HG03135 (cell line): ENCODE results near the gene NPC1L1.
A peak's percentile ranks its signal among the peaks of the same experiment; 100 is the strongest.
"Not testable (repeated sequence)": the region's sequence is repeated elsewhere in the genome, so short reads cannot be mapped to it uniquely, and the experiment has no call there.

Experiments
- ATAC-seq: cut with Tn5 transposase; IDR thresholded peaks from one replicate; pipeline ENCODE4 v1.9.1; 2021; ENCODE audit warnings: mild to moderate bottlenecking, moderate library complexity; ENCODE audit not compliant: unreplicated experiment

The NPC1L1 gene

GRCh38 chr7:44506592-44507288 is 34.4 kb downstream of the NPC1L1 start:
- not testable (repeated sequence) for ATAC-seq

DNA sequence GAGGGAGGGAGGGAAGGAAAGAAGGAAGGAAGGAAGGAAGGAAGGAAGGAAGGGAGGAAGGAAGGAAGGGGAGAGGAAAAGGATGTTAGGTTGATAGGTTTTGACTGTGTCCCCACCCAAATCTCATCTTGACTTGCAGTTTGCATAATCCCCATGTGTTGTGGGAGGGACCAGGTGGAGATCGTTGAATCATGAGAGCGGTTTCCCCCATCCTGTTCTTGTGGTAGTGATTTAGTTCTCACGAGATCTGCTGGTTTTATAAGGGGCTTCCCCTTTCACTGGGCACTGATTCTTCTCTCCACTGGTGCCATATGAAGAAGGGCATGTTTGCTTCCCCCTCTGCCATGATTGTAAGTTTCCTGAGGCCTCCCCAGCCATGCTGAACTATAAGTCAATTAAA is 35.5 kb downstream of the NPC1L1 start:
- ATAC-seq: no peak

GRCh38 chr7:44498230-44498954 is 42.7 kb downstream of the NPC1L1 start:
- ATAC-seq: no peak

DNA sequence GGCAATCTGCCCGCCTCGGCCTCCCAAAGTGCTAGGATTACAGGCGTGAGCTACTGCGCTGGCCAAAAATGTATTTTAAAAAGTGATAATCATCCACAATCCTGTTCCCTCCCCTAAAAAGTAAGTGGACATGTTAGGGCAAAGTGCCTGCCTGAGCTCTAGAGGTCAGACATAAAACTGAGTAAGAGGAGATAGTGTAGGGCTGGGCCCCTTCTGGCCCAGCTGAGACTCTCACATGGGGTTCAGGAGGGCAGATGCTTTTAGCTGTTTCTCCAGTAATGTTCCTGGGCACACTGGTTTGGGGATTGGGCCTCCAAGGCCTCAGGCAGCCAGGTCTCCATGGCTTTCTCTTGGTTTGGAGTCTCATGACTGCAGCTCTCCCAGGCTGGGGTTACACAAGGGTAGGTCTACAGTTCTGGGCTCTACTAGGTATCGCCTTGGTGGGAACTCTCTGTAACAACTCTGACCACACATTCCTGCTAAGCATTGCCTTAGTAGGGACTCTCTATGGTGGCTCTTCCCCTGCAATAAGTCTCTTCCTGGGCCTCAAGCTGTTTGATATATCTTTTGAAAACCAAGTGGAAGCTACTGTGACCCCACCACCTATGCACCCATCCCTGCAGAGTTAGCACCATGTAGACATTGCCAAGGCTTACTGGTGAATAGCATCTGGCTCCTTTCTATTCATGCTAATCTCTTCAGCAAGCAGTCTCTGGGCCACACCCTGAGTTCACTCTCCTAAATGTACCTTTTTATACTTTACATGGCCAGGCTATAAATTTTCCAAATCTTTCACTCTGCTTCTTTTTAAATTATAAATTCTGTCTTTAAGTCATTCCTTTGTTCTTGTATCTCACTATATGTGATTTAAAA is 43.7 kb downstream of the NPC1L1 start:
- no peak for ATAC-seq

DNA sequence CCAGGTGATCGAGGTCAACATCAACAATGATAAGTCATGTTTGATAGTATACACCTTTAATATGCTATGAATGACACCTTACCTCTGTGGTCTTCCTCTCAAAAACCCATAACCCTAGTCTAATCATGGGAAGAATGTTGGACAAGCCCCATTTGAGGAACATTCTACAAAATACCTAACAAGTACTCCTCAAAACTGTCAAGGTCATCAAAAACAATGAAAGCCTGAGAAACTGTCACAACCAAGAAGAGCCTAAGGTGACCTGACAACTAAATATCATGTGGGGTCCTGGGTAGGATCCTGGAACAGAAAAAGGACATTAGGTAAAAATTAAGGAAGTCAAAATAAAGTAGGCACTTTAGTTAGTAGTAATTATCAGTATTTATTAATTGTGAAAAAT is 44.7 kb downstream of the NPC1L1 start:
- ATAC-seq: no peak

DNA sequence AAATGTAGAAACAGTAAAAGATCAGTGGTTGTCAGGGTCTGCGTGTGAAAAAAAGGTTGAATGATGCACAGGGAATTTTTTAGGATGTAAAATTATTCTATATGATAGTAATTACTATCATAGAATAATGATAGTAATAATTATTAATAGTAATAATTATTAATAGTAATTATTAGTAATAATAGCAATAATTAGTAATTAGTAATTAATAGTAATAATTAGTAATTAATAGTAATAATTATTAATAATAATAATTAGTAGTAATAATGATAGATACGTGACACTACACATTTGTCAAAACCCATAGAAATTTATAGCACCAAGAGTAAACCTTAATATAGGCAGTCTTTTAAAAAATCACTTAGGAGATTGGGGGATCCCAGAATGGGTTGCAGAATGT is 46.2 kb downstream of the NPC1L1 start:
- no peak for ATAC-seq

GRCh38 chr7:44491229-44491628 is 49.9 kb downstream of the NPC1L1 start:
- ATAC-seq: no peak

DNA sequence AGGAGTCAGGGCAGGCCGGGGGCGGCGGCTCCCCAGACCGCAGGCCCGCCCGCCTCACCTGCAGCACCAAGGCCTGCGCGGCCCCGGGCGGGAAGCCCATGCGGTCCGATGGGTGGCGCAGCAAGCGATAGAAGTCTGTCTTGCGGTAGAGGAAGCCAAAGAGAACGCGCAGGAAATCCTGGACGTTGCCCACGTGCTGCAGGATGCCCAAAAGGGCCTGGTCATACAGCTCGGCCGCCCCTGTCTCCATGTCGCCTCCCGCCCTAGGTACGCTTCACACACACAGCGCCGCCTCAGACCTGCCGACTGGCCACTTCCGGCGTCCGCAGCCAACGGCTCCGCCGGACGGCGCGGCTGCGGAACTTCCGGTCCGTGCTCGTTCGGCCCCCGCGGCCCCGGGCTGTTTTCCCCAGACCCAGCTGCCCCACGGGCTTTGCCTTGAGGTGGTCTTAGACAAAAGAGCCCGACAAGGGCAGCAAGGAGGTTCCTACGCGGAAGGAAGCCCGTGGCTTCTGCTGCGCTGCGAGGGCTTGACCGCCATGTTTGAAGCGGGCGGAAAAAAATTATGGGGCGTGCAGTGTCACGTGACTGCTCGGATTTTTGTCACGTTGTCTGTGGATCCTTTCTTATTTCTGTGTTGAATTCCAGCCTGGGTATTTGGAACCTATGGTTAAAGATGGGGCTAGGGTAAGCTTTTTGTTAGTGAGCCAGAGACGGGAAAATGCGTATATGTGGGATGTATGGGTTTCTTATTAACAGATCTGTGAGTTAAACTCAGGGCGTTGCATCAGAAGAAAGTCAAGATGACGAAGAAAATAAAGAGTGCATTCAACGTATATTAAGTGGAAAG is 50.6 kb downstream of the NPC1L1 start, which contains the start of gene NUDCD3:
Gene NUDCD3, minus strand, starts transcription at position 308 of the 850 bp plus-strand sequence. Its CDS starts 58 bp downstream, at position 250.
- ATAC-seq: peak; percentile 93

DNA sequence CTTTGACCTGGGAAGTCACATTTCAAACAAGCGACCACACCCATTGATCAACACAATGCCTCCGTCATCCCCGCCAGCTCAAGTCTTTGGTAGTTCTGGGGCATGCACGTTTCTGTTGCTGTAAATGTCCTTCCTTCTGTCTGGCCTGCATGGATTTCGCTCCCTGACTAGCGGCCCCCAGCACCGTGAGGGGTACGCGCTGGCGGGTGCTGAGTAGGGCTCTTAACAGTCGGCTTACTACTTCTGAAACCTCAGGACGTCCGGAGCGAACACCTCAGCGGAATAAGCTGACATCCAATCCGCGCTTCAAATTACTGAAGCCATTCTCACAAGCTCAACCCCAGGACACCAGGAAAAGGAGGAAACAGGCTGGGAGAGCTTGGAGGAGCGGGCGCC is 51.2 kb downstream of the NPC1L1 start:
- ATAC-seq: peak; percentile 14

- ATAC-seq: no peak
Observed at GRCh38 chr7:44488955-44489354, 52.2 kb downstream of the NPC1L1 start.

DNA sequence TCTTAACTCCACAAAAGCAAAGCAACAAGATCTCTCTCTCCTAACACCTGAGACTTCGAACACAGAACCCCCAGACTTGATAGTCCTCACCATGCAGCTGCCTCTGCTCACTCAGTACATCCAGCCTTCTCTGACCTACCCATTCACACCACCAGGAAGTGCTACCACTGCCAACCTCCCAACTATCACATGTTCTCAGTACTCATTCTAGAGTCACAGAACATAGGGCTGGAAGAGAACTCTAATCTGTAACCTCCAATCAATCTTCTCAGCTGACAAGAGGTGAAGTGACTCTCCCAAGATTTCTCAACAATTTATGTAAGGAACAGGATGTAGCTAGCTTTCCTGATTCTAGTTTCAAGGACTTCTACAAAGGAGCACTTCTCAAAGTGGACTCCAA is 54.4 kb downstream of the NPC1L1 start:
- no peak for ATAC-seq

GRCh38 chr7:44486001-44486400 is 55.1 kb downstream of the NPC1L1 start:
- ATAC-seq: no peak

DNA sequence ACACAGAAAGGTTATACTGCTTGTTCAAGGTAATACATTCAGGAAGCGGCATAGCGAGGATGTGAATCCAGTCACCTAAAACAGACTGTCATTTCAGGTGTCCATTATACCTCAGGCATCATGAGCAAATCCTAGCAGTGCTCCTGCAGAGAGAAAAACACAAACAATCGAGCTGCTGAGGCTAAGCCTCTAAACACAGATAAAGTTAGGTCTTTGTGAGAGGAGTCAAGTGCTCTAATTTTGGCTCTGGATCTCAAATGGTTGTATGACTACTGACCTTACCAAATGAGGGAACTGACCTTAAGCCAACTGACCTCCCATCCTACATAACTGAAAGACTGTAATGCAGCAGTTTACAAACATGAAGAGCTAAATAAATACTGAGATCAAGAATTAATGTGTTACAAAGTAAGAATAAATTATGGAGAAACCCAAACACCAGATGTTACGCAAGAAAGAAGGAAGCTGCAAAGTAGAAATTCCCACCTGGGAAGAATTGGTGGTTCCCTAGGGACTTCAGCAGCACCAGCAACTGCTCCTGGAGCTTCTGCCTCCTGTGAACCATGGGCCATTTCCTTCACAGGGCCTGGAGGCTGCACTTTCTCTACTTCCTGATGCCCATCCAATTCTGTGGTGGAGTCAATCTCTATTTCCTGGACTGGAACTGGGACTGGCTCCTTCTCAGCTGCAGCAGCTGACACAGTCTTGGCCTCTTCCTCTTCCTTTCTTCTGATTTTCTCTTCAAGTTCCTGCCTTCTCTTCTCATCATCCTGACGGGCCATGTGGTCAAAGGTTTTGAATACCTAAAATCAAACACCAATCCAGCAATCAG is 56.4 kb downstream of the NPC1L1 start:
- ATAC-seq: no peak

- ATAC-seq: no peak
Observed at GRCh38 chr7:44482502-44483485, 58.3 kb downstream of the NPC1L1 start.

GRCh38 chr7:44477938-44478337 is 63.2 kb downstream of the NPC1L1 start:
- no peak for ATAC-seq

DNA sequence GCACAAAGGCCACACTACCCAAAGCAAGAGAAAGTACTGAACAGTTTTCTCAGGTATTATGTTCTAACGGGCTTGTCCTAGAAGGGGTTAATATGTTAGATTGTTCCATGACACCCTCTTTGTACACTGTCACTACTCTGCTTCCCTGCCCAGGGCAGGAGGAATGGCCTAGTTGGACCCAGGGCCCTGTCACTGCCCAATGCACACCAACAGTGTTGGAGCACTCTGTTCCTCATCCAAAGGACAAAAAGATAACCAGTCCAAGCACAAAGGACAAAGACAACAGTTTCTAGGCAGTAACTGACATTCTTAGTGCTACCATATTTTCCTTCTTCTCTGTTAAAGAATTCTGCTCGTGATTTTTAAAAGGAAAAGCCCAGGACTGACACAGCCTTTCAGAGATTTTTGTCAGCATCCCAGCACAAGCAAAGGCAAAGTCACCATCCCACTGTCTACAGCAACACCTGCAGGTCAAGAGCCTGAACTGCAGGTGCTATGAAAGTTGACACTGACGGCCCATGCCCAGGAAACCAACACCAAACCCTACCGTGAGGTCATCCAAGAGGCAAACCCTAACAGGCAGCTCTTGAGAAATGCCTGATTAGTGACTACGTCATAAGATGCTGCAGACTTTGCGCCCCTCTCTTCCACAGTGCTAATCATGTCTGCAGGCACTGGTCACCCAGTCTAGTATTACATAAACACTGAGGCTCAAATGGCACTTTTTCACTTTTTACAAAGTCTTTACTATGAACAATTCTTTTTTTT is 63.9 kb downstream of the NPC1L1 start:
- ATAC-seq: peak; percentile 78

DNA sequence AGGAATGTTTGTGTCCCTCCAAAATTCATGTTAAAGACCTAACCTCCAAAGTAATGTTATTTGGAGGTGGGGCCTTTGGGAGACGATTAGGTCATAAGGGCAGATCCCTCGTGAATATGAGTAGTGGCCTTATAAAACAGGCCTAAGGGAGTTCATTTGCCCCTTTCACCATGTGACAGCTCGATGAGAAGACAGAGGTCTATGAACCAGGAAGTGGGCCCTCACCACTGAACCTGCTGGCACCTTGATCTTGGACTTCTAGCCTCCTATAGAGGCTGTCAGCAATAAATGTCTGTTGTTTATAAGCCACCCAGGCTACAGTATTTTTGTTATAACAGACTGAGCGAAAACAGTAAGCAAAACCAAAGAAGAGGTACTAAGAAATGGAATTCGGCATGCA is 64.8 kb downstream of the NPC1L1 start:
- no peak for ATAC-seq

- no peak for ATAC-seq
Observed at GRCh38 chr7:44473295-44473694, 67.8 kb downstream of the NPC1L1 start.
